Nephron (organoid): ENCODE results near the gene JPT2.

Experiments
- H3K27ac Mint-ChIP-seq, 3 experiments: 2 replicates each; pipeline ENCODE4 v1.8.0; 2020; ENCODE audit warnings: mixed read lengths in 3 of 3, mild to moderate bottlenecking in 2 of 3, moderate library complexity in 1 of 3
- H3K27me3 Mint-ChIP-seq: 2 replicates; pipeline ENCODE4 v1.8.0; 2021; ENCODE audit warnings: low read depth, mild to moderate bottlenecking, moderate library complexity, mixed read lengths
- H3K36me3 Mint-ChIP-seq: 2 replicates; pipeline ENCODE4 v1.8.0; 2020; ENCODE audit warnings: low read depth, mixed read lengths
- H3K4me1 Mint-ChIP-seq: 2 replicates; pipeline ENCODE4 v1.8.0; 2020; ENCODE audit warnings: mixed read lengths
- H3K4me3 Mint-ChIP-seq, 3 experiments: 2 replicates each; pipeline ENCODE4 v1.8.0; 2020; ENCODE audit warnings: mild to moderate bottlenecking in 3 of 3, mixed read lengths in 3 of 3, moderate library complexity in 2 of 3
- H3K9me3 Mint-ChIP-seq: 2 replicates; pipeline ENCODE4 v1.8.0; 2020; ENCODE audit warnings: mixed read lengths
- CTCF ChIP-seq, 3 experiments: fragments of 200-600 bp; sonication (generic); IDR thresholded peaks; one replicate each; pipeline ENCODE4 v1.5.0; 2021; ENCODE audit warnings: antibody characterized with exemption in 3 of 3; ENCODE audit not compliant: unreplicated experiment in 3 of 3

The JPT2 gene

GRCh38 chr16:1723450-1724147, 45.5 kb downstream of the JPT2 start:
- peak; percentile 70 to 77 (median 70) for TF ChIP-seq CTCF (IDR thresholded peaks at IDR 0.05; ENCODE audit: unreplicated experiment in 3 of 3)
- H3K4me3 Mint-ChIP-seq, result no peak overlapping the region
- H3K27me3 Mint-ChIP-seq, result no peaks in the 10 kb centered on the region
- H3K36me3 Mint-ChIP-seq, result peaks cover 18% of the 10 kb centered on the region
- H3K27ac Mint-ChIP-seq, result peak overlapping the region in 2 of 3 experiments; percentile 26 to 33
- no peaks in the 10 kb centered on the region for H3K9me3 Mint-ChIP-seq
- peaks cover 11% of the 10 kb centered on the region for H3K4me1 Mint-ChIP-seq

- TF ChIP-seq CTCF (IDR thresholded peaks at IDR 0.05; ENCODE audit: unreplicated experiment in 3 of 3), result no peak
- Mint-ChIP-seq H3K4me1 (peaks cover 11% of the 10 kb centered on the region), H3K27ac (no peak overlapping the region), H3K9me3 (no peaks in the 10 kb centered on the region), H3K36me3 (peaks cover 26% of the 10 kb centered on the region), H3K4me3 (no peak overlapping the region), H3K27me3 (no peaks in the 10 kb centered on the region)
Observed at GRCh38 chr16:1724491-1724890, 46.4 kb downstream of the JPT2 start.

- Mint-ChIP-seq H3K36me3 (peaks cover 24% of the 10 kb centered on the region), H3K27me3 (no peaks in the 10 kb centered on the region), H3K4me3 (no peak overlapping the region), H3K27ac (no peak overlapping the region), H3K4me1 (peaks cover 11% of the 10 kb centered on the region), H3K9me3 (no peaks in the 10 kb centered on the region)
- no peak for TF ChIP-seq CTCF (IDR thresholded peaks at IDR 0.05; ENCODE audit: unreplicated experiment in 3 of 3)
Observed at GRCh38 chr16:1726661-1727502, 48.8 kb downstream of the JPT2 start.

- Mint-ChIP-seq H3K27me3 (no peaks in the 10 kb centered on the region), H3K27ac (no peak overlapping the region), H3K4me3 (no peak overlapping the region), H3K4me1 (peaks cover 6% of the 10 kb centered on the region), H3K36me3 (peaks cover 31% of the 10 kb centered on the region), H3K9me3 (no peaks in the 10 kb centered on the region)
- TF ChIP-seq CTCF (IDR thresholded peaks at IDR 0.05; ENCODE audit: unreplicated experiment in 3 of 3), result no peak
Observed at GRCh38 chr16:1727651-1728624, 49.9 kb downstream of the JPT2 start.

GRCh38 chr16:1729026-1729425, 50.9 kb downstream of the JPT2 start:
- no peak overlapping the region for H3K27ac Mint-ChIP-seq
- no peaks in the 10 kb centered on the region for H3K4me1 Mint-ChIP-seq
- peaks cover 36% of the 10 kb centered on the region for H3K36me3 Mint-ChIP-seq
- no peaks in the 10 kb centered on the region for H3K27me3 Mint-ChIP-seq
- no peak for TF ChIP-seq CTCF (IDR thresholded peaks at IDR 0.05; ENCODE audit: unreplicated experiment in 3 of 3)
- no peaks in the 10 kb centered on the region for H3K9me3 Mint-ChIP-seq
- H3K4me3 Mint-ChIP-seq, result no peak overlapping the region
